DOHH2 (cell line): ENCODE data around the gene ARHGAP19.
A peak's percentile ranks its signal among the peaks of the same experiment; 100 is the strongest.

Source experiments
- H3F3A ChIP-seq: fragments of 200-600 bp; sonication (generic), shearing (Covaris generic); 2 replicates; pipeline ENCODE4 v1.6.0; 2016; ENCODE audit warnings: antibody characterized with exemption, mild to moderate bottlenecking; ENCODE audit not compliant: control insufficient read depth, insufficient read depth
- H3K27ac ChIP-seq: fragments of 200-600 bp; sonication (generic); 2 replicates; pipeline ENCODE4 v1.5.1; 2014; ENCODE audit warnings: low read depth, mild to moderate bottlenecking, low read length, moderate library complexity
- H3K27me3 ChIP-seq: fragments of 200-600 bp; sonication (generic); 2 replicates; pipeline ENCODE4 v1.6.1; 2014; ENCODE audit warnings: mild to moderate bottlenecking, low read length, mixed read lengths; ENCODE audit not compliant: control insufficient read depth
- H3K36me3 ChIP-seq: fragments of 200-600 bp; sonication (generic); 2 replicates; pipeline ENCODE4 v1.6.1; 2014; ENCODE audit warnings: mild to moderate bottlenecking, low read length, moderate library complexity, mixed read lengths; ENCODE audit not compliant: control insufficient read depth
- H3K4me1 ChIP-seq: fragments of 200-600 bp; sonication (generic); 2 replicates; pipeline ENCODE4 v1.6.1; 2014; ENCODE audit warnings: mild to moderate bottlenecking, low read length, mixed read lengths; ENCODE audit not compliant: control insufficient read depth
- H3K4me2 ChIP-seq: fragments of 200-600 bp; sonication (generic); 2 replicates; pipeline ENCODE4 v1.6.0; 2014; ENCODE audit warnings: mild to moderate bottlenecking, low read length, moderate library complexity
- H3K4me3 ChIP-seq: fragments of 200-600 bp; sonication (generic); 2 replicates; pipeline ENCODE4 v1.5.1; 2014; ENCODE audit warnings: mild to moderate bottlenecking, low read length, mixed read lengths
- H3K79me2 ChIP-seq: fragments of 200-600 bp; sonication (generic); 2 replicates; pipeline ENCODE4 v1.6.1; 2014; ENCODE audit warnings: mild to moderate bottlenecking, low read length, mixed read lengths; ENCODE audit not compliant: control insufficient read depth
- H3K9me2 ChIP-seq: fragments of 200-600 bp; sonication (generic); replicated peaks from 2 replicates; pipeline ENCODE4 v1.6.1; 2014; ENCODE audit warnings: mild to moderate bottlenecking, low read length, mixed read lengths; ENCODE audit not compliant: control insufficient read depth
- H3K9me3 ChIP-seq: fragments of 200-600 bp; sonication (generic); 2 replicates; pipeline ENCODE4 v1.6.1; 2014; ENCODE audit warnings: antibody characterized with exemption, low read length, mixed read lengths; ENCODE audit not compliant: control insufficient read depth, insufficient read depth
- H4K20me1 ChIP-seq: fragments of 200-600 bp; sonication (generic); 2 replicates; pipeline ENCODE4 v1.6.0; 2014; ENCODE audit warnings: low read depth, mild to moderate bottlenecking, antibody characterized with exemption, low read length, moderate library complexity; ENCODE audit not compliant: control insufficient read depth, insufficient read depth
- CTCF ChIP-seq: fragments of 200-600 bp; sonication (generic); IDR thresholded peaks from one replicate; pipeline ENCODE4 v1.5.1; 2014; ENCODE audit warnings: antibody characterized with exemption, mild to moderate bottlenecking, low read depth, low read length; ENCODE audit not compliant: poor library complexity, severe bottlenecking
- EZH2phosphoT487 ChIP-seq: fragments of 200-600 bp; sonication (generic); IDR thresholded peaks from 2 replicates; pipeline ENCODE4 v1.6.1; 2017; ENCODE audit warnings: borderline replicate concordance, mild to moderate bottlenecking, antibody characterized with exemption, low read length, moderate library complexity, mixed read lengths

Gene ARHGAP19

GRCh38 chr10:97336942-97337831, 44.8 kb upstream of the ARHGAP19 start:
- Histone ChIP-seq H3K27me3 (peaks cover 28% of the 10 kb centered on the region), H3K4me2 (peak overlapping the region; percentile 40; the same call in 1 of the 2 replicates), H3F3A (peaks cover 4% of the 10 kb centered on the region; the same call in 1 of the 2 replicates), H3K9me2 (no peaks in the 10 kb centered on the region), H3K79me2 (peaks cover 18% of the 10 kb centered on the region), H3K27ac (no peak overlapping the region), H3K36me3 (peaks cover 3% of the 10 kb centered on the region; the same call in 1 of the 2 replicates), H3K9me3 (no peaks in the 10 kb centered on the region), H3K4me1 (peaks cover 35% of the 10 kb centered on the region), H4K20me1 (no peaks in the 10 kb centered on the region), H3K4me3 (no peak overlapping the region)
- TF ChIP-seq EZH2phosphoT487: no peak

DNA sequence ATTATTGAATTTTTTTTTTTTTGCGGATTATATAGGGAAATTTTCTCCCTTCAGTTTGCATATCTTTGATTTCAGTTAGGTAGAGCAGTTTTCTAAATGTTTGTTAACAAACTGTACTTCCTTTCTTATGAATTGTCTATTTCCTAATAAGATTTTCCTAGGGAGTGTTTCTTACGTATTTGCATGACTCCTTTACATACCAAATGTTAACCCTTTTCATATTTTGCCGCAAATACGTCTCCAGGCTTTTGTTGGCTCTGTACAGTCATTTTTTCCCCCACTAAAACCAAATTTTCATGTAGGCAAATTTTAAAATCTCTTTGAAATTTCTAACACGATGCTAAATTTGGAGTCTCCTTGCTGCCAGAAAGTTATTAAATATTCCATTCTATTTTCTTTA, 44.0 kb upstream of the ARHGAP19 start:
- peaks cover 4% of the 10 kb centered on the region; the same call in 1 of the 2 replicates for H3F3A ChIP-seq
- H3K27ac ChIP-seq: no peak overlapping the region
- peaks cover 3% of the 10 kb centered on the region; the same call in 1 of the 2 replicates for H3K36me3 ChIP-seq
- H3K4me1 ChIP-seq: peaks cover 39% of the 10 kb centered on the region
- H4K20me1 ChIP-seq: no peaks in the 10 kb centered on the region
- H3K79me2 ChIP-seq: peaks cover 24% of the 10 kb centered on the region
- peaks cover 23% of the 10 kb centered on the region for H3K27me3 ChIP-seq
- no peak overlapping the region for H3K4me3 ChIP-seq
- TF ChIP-seq CTCF (no peak), EZH2phosphoT487 (no peak)
- peak overlapping the region; percentile 40 for H3K4me2 ChIP-seq
- no peaks in the 10 kb centered on the region for H3K9me3 ChIP-seq
- H3K9me2 ChIP-seq: no peaks in the 10 kb centered on the region

- H3K9me2 ChIP-seq: no peaks in the 10 kb centered on the region
- H3F3A ChIP-seq: peaks cover 4% of the 10 kb centered on the region; the same call in 1 of the 2 replicates
- H3K36me3 ChIP-seq: peaks cover 7% of the 10 kb centered on the region
- no peaks in the 10 kb centered on the region for H4K20me1 ChIP-seq
- no peak overlapping the region for H3K4me3 ChIP-seq
- peaks cover 29% of the 10 kb centered on the region for H3K79me2 ChIP-seq
- peak overlapping the region; percentile 40 for H3K4me2 ChIP-seq
- no peak overlapping the region for H3K27ac ChIP-seq
- no peak for TF ChIP-seq EZH2phosphoT487
- H3K4me1 ChIP-seq: peaks cover 39% of the 10 kb centered on the region
- no peaks in the 10 kb centered on the region for H3K9me3 ChIP-seq
- peaks cover 23% of the 10 kb centered on the region for H3K27me3 ChIP-seq
Observed at GRCh38 chr10:97336006-97336405, 43.6 kb upstream of the ARHGAP19 start.

DNA sequence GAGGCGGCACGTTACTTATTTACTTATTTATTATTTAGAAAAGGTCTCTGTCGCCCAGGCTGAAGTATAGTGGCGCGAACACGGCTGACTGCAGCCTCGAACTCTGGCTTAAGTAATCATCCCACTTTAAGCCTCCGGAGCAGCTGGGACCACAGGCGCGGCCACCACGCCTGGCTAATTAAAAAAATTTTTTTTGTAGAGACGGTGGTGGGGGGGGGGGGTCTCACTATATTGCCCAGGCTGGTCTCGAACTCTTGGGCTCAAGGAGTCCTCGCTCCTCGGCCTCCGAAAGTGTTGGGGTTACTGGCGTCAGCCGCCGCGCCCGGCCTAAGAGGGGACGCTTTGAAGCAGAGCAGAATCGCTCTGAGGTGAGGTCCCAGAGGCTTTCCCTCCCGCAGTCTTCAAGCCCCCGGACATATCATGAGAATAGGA, 42.8 kb upstream of the ARHGAP19 start:
- no peak for TF ChIP-seq CTCF
- TF ChIP-seq EZH2phosphoT487: no peak
- Histone ChIP-seq H3K4me3 (peak overlapping the region; percentile 87), H4K20me1 (no peaks in the 10 kb centered on the region), H3K4me2 (peak overlapping the region; percentile 78), H3F3A (peaks cover 4% of the 10 kb centered on the region; the same call in 1 of the 2 replicates), H3K27me3 (peaks cover 23% of the 10 kb centered on the region), H3K9me2 (no peaks in the 10 kb centered on the region), H3K27ac (no peak overlapping the region), H3K4me1 (peaks cover 39% of the 10 kb centered on the region), H3K79me2 (peaks cover 31% of the 10 kb centered on the region), H3K9me3 (no peaks in the 10 kb centered on the region), H3K36me3 (peaks cover 7% of the 10 kb centered on the region)
